Activated CD4-positive, alpha-beta T cell treated with anti-CD3 and anti-CD28 coated beads, Interleukin-2, amount 50 U/mL, for 16 hours (primary cell): ENCODE data around the gene THSD7B.
"Not testable (repeated sequence)": the region's sequence is repeated elsewhere in the genome, so short reads cannot be mapped to it uniquely, and the experiment has no call there.

Experiments
- DNase-seq: peaks from one replicate; pipeline ENCODE4 v3.0.0-alpha.2; 2020

The THSD7B gene

GRCh38 chr2:137049518-137049917 lies 284.2 kb downstream of the THSD7B start:
- DNase-seq, result no peak

GRCh38 chr2:137050949-137051348 lies 285.6 kb downstream of the THSD7B start:
- DNase-seq, result no peak

- no peak for DNase-seq
Measured at GRCh38 chr2:137051778-137052398, 286.5 kb downstream of the THSD7B start.

GRCh38 chr2:137056704-137057103 lies 291.4 kb downstream of the THSD7B start:
- no peak for DNase-seq

- DNase-seq, result not testable (repeated sequence)
Measured at GRCh38 chr2:137076111-137076765, 310.9 kb downstream of the THSD7B start.

- no peak for DNase-seq
Measured at GRCh38 chr2:137091704-137092103, 326.4 kb downstream of the THSD7B start.

GRCh38 chr2:137093116-137093515 lies 327.8 kb downstream of the THSD7B start:
- DNase-seq, result no peak

- no peak for DNase-seq
Measured at GRCh38 chr2:137096187-137096586, 330.8 kb downstream of the THSD7B start.

- DNase-seq, result no peak
Measured at GRCh38 chr2:137096693-137097092, 331.3 kb downstream of the THSD7B start.

GRCh38 chr2:137101814-137102213 lies 336.5 kb downstream of the THSD7B start:
- not testable (repeated sequence) for DNase-seq

GRCh38 chr2:137107904-137108303 lies 342.6 kb downstream of the THSD7B start:
- DNase-seq, result no peak

GRCh38 chr2:137111896-137112295 lies 346.6 kb downstream of the THSD7B start:
- DNase-seq, result no peak

GRCh38 chr2:137115081-137115794 lies 349.9 kb downstream of the THSD7B start:
- DNase-seq, result no peak

- DNase-seq, result no peak
Measured at GRCh38 chr2:137115795-137116089, 350.4 kb downstream of the THSD7B start.

GRCh38 chr2:137117385-137117784 lies 352.0 kb downstream of the THSD7B start:
- DNase-seq, result no peak

- no peak for DNase-seq
Measured at GRCh38 chr2:137118140-137118539, 352.8 kb downstream of the THSD7B start.

GRCh38 chr2:137123226-137123625 lies 357.9 kb downstream of the THSD7B start:
- DNase-seq, result no peak

- DNase-seq, result no peak
Measured at GRCh38 chr2:137133225-137133624, 367.9 kb downstream of the THSD7B start.

GRCh38 chr2:137138263-137138662 lies 372.9 kb downstream of the THSD7B start:
- DNase-seq, result no peak

- DNase-seq, result no peak
Measured at GRCh38 chr2:137151731-137152130, 386.4 kb downstream of the THSD7B start.

- no peak for DNase-seq
Measured at GRCh38 chr2:137154946-137155345, 389.6 kb downstream of the THSD7B start.

GRCh38 chr2:137155356-137156104 lies 390.2 kb downstream of the THSD7B start:
- DNase-seq, result no peak

GRCh38 chr2:137156221-137156844 lies 391.0 kb downstream of the THSD7B start:
- no peak for DNase-seq
